Effector CD8-positive, alpha-beta T cell (primary cell): ENCODE measurements around the gene GPT2.
"Not testable (repeated sequence)": the region's sequence is repeated elsewhere in the genome, so short reads cannot be mapped to it uniquely, and the experiment has no call there.

Source experiments
- DNase-seq: peaks from one replicate; lab custom pipeline; 2025; lab: John Stamatoyannopoulos, UW

The GPT2 gene

DNA sequence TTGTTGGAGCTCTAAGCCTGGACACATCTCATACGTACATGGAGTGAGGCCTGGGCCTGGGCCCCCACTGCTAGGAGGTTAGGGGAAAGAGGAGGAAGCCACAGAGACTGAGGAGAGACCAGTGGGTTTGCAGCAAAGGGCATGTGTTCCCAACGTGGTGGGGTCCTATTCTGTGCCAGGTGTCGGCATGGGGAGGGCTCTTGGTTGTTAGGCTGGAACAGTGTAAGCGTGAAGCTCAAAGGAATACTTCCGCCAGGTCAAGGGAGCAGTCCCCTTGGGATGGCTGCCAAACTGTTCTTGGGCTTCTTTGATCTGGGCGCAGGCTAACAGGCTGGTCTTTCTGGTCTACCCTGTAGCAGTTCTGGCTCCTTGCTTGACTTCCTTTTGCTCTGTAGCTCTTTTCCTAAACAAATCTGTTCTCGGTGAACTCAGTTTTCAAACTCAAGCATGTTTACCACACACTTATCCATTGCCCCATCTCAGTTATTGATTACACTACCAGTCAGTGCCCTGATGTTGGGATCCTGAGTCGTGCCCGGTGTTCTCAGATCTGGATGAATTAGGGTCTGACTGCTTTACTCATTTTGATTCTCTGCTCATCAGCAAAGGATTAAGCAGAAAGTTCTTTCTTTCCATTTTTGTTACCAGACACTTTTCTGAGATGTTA lies 36.4 kb downstream of the GPT2 start:
- no peak for DNase-seq

DNA sequence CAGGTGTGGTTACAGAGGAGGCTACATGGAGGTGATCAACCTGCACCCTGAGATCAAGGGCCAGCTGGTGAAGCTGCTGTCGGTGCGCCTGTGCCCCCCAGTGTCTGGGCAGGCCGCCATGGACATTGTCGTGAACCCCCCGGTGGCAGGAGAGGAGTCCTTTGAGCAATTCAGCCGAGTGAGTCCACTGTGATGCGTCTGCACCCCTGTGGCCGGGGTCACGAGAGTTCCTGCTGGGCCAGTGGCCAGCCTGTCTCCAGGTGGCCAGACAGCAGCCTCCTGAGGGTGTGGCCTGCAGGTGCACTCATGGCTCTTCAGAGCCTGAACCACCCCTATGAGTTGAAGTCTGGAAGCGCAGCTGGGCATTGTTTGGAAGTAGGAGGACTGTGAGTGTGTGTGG lies 38.1 kb downstream of the GPT2 start:
- DNase-seq = no peak

DNA sequence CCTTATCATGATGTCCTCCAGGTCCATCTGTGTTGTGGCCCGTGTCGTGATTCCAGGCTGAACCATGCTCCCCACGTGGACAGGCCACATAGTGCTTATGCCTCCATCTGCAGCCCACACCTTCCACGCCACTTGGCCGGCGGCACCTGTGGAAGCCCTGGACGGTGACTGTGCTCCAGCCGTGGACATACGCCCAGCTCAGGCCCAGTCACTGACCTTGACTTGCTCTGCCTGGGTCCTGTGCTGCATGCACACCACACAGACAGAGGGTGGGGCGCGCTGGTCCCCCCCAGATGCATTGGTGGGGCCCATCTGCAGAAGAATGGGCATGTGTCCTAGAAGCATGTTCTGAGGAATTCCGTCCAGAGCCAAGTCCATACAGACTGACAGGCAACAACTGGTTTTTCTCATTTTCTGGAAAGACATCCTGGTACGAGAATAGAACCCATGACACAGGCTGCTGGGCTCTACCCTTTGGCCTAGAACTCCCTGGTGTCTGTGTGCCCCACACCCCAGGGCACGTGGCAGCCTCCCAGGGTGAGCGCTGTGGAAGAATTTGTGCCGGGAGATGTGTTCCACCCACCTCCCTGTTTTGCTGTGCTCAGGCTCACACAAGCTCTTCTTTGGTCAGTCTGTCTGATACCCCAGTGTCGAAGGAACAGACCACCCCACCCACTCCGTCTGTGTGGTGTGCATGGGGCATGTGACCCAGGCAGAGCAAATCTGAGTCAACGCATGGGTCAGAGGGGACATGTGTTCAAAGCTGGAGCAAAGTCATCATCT lies 39.5 kb downstream of the GPT2 start:
- no peak for DNase-seq

DNA sequence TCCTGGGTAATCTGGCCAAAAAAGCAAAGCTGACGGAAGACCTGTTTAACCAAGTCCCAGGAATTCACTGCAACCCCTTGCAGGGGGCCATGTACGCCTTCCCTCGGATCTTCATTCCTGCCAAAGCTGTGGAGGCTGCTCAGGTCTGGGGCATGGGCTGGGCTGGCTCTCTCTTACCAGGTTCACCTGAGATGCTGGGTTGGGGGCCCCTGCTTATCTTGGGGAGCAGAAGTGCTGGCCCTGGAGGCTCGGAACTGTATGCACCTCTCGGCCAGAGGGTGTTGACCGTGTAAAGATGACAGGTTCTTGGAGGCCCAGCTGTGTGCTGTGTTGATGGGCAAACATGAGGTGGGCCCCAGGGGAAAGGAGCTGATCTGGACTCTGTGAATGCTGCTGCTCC lies 40.2 kb downstream of the GPT2 start:
- DNase-seq = no peak

DNA sequence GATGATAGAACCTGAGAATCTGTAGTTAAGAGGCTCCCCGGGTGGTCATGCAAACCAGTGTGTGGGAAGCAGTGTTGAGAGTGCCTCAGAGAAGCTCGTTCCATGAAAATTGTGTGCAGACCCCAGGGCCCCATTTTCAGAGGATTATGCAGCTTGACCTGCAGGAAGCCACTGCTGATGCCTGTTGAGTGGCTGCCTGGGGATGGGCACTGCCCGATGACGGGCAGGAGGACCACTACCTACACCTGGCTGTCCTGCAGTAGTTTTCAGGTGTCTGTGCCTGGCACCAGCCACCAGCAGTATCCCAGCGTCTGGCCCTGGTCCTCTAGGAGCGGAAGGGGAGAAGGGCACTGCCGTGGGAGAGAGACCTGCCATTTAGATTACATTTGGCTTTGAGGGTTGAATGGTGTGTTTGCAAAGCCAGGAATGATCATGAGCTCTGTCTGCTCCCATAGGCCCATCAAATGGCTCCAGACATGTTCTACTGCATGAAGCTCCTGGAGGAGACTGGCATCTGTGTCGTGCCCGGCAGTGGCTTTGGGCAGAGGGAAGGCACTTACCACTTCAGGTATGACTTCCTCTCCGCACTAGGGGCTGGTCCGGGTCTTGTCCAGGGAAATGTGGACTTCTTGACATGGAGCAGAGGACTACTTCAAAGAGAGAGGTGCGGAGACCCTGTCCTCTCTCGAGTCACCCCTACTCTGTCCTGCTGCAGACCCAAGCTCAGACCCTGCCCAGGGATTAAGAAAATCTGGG lies 42.5 kb downstream of the GPT2 start:
- no peak for DNase-seq

DNA sequence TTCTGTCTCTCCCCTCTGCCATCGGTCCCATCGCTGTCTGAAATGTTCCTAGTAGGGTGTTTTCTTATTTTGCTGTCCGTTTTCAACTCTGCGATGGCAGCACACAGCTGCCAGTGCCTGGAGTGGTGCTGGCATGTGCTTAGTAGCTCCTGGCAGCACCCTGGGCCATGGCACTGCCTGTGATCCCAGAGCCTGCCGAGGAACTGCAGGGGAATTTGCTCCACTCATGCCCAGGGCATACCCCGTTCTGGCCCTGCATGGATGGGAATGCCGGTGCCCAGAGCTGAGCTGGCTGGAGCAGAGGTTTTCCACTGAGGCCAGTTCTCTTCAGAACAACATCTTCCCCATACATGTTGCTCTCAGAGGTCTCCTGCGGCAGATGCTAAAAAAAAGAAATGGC lies 43.1 kb downstream of the GPT2 start:
- DNase-seq = no peak

DNA sequence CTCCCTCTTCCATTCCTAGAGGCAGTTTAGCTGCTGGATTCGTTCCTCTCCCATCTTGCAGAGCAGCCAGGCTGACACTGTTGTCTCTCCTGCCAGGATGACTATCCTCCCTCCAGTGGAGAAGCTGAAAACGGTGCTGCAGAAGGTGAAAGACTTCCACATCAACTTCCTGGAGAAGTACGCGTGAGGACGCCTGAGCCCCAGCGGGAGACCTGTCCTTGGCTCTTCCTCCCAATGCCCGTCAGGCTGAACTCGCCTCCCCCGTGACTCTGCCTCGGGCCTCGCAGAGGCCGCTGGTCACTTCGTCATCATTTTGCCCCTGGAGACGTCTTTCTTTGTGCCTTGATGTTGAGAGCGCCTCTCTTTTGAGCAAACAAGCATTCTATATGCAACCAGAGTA lies 44.6 kb downstream of the GPT2 start:
- DNase-seq = no peak

DNA sequence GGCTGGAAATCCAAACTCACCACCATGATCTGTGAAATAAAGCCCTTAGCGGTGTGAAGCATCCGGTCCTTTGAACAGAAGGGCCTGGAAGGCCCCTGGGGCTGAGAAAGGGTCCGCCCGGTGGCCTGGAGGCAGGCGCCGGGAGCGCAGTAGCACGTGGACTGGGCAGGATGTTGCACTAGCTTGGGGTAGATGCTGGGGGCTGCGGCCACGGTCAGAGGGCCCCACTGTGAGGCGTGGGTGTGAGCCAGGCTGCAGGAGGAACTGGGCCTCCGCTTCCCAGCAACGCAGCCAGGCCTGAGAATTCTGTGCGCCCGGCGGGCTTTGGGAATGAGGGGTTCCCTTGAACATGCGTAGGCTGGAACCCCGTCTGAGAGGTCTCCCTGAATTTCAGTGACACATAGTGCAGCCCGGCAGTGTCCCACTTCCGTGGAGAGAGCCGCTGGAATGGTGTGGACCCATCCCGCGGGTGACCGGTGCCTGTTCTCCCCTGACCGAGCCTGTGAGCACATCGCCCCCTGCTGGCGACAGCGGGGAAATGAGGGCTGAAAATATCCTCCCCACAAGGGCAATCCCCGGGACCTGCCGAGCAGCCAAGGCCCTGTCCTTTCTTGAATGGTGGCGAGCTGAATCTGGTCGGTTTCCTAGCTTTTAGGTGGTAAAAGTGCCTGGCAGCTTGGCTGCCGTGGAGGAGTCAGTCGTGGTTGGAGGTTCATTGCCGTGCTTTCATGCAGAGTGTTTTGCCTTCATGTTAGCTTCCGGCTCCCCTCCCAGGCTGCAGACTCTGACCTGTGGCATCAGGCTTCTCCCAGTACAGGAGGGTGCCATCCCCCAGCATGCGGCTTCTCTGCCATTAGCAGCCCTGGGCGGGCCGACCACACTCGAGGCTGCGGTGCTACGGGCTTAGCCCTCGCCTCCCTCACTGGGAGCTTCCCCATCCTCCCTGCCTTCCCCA lies 45.5 kb downstream of the GPT2 start:
- DNase-seq = peak; percentile 19

DNA sequence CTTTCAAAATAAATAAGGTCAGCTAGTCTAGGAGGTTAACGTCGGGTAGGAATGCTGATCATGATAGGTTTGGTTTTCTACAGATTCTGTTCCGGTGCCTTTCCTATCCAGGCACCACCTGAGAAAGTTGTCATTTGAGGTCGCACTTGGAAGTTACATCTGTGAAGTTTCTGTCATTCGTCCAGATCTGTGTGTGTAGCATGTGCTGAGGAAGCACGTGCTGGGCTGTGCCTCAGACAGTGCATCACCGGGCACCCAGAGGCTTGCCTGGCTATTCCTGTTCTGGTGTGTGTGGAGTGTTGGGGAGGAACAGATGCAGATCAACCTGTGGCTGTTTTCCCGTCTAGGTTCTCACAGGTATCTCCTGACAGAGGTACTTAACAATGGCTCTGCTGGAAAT lies 46.7 kb downstream of the GPT2 start:
- DNase-seq = no peak

DNA sequence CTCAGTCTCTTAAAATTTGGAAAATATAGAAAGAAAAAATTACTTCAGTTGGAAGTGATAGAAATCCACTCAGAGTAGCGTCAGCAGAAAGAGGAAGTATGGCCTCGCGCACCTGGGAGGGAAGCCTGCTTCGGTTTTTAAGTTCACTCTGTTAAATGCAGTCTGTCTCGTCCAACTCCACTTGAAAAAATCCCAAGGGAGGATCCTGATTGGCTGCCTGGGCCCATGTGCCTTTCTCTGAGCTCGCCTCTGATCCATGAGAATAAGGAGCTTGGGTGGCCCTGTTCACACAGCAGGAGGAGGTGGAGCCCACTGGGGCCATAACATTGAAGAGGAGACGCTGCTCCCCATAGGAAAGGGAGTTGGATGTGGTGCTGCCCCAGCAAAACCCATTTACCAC lies 48.6 kb downstream of the GPT2 start:
- no peak for DNase-seq

DNA sequence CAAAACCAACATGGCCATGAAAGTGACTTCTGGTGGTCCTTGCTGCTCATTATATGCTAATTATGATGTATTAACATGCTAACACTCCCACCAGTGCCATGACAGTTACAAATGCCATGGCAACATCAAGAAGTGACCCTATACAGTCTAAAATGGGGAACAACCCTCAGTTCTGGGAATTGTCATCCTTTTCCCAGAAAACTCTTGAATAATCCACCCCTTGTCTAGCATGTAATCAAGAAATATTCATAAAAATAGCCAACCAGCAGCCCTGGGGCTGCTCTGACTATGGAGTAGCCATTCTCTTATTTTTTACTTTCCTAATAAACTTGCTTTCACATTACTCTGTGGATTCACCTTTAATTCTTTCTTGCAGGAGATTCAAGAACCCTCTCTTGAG lies 53.4 kb downstream of the GPT2 start:
- no peak for DNase-seq

DNA sequence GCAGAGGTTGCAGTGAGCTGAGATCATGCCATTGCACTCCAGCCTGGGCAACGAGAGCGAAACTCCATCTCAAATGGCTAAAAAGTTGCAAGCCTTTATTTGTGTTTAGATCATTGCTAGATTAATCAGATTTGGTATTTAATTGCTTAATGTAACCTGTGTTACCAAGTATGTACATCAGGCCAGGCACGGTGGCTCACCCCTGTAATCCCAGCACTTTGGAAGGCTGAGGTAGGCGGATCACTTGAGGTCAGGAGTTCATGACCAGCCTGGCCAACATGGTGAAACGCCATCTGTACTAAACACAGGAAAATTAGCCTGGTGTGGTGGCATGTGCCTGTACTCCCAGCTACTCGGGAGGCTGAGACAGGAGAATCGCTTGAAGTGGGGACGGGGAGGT lies 60.6 kb downstream of the GPT2 start:
- DNase-seq = not testable (repeated sequence)

DNA sequence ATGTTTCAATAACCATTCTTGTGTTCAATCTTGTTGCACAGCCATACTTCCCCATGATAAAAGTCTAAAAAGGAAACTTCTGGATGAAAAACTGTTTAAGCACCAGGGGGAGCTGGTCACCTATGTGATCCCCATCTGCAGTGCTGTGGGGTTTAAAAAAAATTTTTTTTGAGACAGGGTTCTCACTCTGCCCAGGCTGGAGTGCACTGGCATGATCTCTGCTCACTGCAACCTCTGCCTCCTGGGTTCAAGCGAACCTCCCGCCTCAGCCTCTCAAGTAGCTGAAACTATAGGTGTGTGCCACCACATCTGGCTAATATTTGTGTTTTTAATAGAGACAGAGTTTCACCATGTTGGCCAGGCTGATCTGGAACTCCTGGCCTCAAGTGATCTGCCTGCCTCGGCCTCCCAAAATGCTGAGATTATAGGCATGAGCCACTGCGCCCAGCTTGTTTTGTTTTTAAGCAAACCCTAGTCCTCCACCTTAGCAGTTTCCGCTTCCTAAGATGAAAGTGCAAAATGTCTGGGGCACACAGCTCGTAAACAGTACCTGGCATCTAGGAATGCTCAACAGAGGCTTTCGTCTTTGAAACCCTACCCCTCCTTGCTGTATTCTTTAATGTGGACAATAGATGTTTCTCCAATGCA lies 63.9 kb downstream of the GPT2 start:
- DNase-seq = no peak

DNA sequence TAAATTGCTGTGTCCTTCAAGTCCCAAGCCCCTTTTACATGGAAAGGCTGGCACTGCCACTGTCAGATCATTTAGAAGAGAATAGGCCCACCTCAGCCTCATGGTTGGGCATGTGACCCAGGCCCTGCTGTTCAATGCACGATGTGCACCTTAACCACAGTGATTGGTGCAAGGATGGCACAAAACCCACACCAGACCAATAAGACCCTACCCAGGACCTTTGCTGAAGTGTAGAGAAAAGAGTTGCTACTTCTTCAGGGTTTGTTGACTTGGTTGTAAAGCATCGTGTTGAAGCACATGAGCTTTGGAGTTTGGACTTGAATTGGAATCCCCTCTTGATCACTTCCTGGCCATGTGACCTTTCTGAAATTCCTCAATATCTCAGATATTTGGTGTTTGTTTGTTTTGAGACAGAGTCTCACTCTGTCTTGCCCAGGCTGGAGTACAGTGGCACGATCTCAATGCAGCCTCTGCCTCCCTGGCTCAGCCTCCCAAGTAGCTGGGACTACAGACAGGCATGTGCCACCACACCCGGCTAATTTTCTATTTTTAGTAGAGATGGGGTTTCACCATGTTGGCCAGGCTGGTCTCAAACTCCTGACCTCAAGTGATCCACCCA lies 64.5 kb downstream of the GPT2 start:
- no peak for DNase-seq

DNA sequence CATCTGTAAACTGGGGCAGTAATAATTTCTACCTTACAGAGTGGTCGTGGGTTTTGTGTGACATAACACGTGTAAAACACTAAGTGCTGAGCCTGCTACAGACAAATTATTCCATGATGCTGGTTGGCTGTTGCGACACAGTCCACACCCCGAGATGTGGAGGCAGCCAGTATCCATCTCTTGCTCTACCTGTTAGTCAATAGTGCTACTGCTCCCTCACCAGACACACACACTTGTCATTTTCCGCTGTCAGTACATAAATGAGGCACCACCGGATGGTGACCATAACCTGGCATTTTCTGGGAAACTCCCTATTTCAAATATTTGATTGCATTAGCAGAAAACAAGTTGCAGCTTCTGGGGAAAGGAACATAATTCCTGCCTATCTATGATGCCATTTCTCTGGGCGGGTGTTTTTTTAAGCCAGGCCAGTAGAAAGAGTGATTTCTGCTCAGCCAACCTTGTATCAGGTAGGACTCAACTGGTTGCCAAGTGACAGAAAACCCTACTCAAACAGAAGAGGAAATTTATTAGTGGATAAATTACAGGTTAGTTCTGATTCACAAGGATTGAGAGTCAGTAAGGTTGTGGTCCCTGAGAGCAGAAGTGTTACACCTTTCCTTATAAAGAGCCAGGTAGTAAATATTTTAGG lies 65.2 kb downstream of the GPT2 start:
- no peak for DNase-seq

DNA sequence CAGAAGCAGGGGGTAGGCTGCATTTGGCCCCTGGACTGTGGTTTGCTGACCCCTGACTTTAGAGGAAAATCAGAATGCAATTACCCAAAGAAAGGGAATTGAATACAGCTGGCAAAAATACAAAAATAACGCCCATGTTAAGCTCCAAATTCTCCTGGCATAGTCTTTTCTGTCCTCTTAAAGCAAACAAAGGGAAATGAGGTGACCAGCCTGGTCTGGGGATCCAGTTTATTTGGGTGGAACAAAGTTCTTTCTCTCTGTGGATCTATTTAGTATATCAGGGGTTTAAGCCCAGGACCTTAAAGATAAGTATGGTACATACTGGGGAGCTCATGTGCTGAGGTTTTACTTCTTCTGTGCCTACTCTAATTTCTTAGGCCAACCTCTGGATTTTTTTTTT lies 65.8 kb downstream of the GPT2 start:
- no peak for DNase-seq

DNA sequence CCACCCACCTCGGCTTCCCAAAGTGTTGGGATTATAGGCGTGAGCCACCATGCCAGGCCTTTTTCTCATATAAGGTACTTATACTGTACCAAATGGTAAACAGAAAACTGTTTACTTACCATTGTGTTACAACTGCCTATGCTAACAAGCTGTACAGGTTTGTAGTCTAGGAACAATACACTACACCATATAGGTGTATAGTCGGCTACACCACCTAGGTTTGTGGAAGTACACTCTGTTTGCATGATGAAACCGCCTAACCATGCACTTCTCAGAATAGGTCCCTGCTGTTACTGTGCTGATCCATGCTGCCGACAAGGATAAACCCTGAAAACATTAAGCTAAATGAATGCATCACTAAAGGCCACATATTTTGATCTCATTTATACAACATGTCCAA lies 70.4 kb downstream of the GPT2 start:
- no peak for DNase-seq

DNA sequence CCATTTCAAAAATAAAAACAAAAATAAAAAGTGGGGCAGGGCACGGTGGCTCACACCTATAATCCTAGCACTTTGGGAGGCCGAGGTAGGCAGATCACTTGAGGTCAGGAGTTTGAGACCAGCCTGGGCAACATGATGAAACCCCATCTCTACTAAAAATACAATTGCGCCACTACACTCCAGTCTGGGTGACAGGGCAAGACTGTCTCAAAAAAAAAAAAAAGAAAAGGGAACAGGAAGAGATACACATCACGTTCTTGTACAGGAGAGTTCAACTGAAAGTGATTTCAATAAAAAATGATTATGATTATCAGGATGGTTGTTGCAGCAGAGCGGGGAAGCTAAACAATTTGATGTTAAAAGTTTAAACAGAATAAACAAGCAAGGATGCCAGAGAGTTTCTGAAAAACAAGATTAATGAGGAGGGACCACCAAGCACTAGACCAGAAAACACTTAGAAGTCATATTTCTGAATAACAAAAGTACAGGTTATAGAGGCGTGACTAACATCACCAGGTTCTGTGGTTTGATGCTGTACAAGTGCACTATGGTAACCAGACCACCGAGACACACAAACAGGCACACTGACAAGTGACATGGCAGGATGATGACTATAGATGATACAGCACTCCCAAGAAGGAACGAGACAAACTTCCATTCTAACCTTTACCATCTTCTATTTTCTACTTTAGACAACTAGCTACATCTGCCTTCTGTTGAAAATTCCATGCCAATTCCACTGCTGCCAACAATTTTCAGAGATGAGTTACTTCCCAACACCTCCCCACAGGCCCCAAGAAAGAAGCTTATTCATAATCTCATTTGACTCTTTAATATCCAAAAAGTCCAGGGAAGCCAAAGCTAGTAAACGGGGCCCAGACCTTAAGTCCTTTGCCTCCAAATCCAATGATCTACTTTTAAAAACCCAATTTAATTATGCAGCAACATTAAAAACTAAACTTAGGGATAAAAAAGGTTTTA lies 77.5 kb downstream of the GPT2 start:
- no peak for DNase-seq

DNA sequence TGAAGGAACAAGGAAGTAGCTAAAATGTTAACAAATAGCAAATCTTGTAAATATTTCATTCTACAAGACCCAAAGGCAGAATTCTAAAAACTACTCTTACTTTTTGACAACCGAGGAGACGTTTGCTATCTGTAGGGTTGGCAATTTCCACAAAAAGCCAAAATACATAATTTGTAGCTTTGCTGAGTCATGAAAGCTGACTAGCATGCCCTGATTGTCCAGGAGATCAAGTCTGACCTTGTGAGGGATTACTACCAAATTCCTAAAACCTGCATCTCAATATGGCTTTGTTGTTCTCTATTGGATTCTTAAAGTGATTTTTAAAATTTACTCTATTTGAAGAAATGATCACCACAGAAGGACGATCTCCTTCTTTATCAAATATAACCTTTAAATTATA lies 78.5 kb downstream of the GPT2 start:
- DNase-seq = no peak
